K562 (cell line): ENCODE results near the gene C10orf90. TPM values are rescaled to one million over a fixed set of nuclear protein-coding genes. Genes with fewer than 3 reads are reported as not detected.

ENCODE experiments used
- ATAC-seq: fragments of 200-7000 bp; cut with Tn5 transposase; 3 replicates; pipeline ENCODE4 v1.9.1; 2020; ENCODE audit warnings: moderate library complexity
- BruUV-seq: library from RNA; stranded (reverse); fragments of 400-500 nt; replicated peaks from 2 replicates; lab custom pipeline; 2021; lab: Mats Ljungman, UMichigan
- CTCF ChIA-PET: fragments of 300-600 bp; formaldehyde crosslinking; extraction: SDS; loops from one replicate; lab custom pipeline; 2021; ENCODE audit warnings: low intra/inter-chr PET ratio; lab: Yijun Ruan, JAX
- POLR2A ChIA-PET: fragments of 300-600, 350-650 bp; sonication (Branson Sonifier 250); formaldehyde crosslinking; extraction: SDS; loops from one replicate; lab custom pipeline; 2021; ENCODE audit warnings: antibody characterized with exemption, inconsistent platforms; lab: Yijun Ruan, JAX
- DNase-seq, 4 experiments: peaks; one replicate each; pipeline versions ENCODE4 v3.0.0 to v3.0.0-alpha.2; 2011 to 2018; ENCODE audit warnings: low spot score in 3 of 4, mixed read lengths in 3 of 4; ENCODE audit errors: extremely low read depth in 1 of 4
- FAIRE-seq: peaks from 2 replicates; lab custom pipeline; 2011; peaks lifted over from hg19 to GRCh38; lab: Jason Lieb, UNC
- H2AFZ ChIP-seq: 2 replicates; pipeline ENCODE4 v1.6.0; 2011; ENCODE audit warnings: low read depth, low read length, control low read depth, inconsistent platforms
- H3K27ac ChIP-seq: fragments of 200-600 bp; 3 replicates; pipeline ENCODE4 v1.8.0; 2011; ENCODE audit warnings: low read depth, mild to moderate bottlenecking, control low read depth, inconsistent platforms, low read length, moderate library complexity, mixed read lengths; ENCODE audit errors: extremely low read depth
- H3K27me3 ChIP-seq, 2 experiments: fragments of 300-600 bp in 1 of 2; 2 replicates in 1 of 2; 3 replicates in 1 of 2; pipeline versions ENCODE4 v1.6.0 to v1.8.0; 2011; ENCODE audit warnings: inconsistent platforms in 2 of 2, low read length in 2 of 2, mild to moderate bottlenecking in 1 of 2, mixed read lengths in 1 of 2, moderate library complexity in 1 of 2; ENCODE audit not compliant: control insufficient read depth in 2 of 2, insufficient read depth in 2 of 2
- H3K36me3 ChIP-seq: fragments of 300-600 bp; 3 replicates; pipeline ENCODE4 v1.8.0; 2011; ENCODE audit warnings: mild to moderate bottlenecking, low read length, inconsistent platforms; ENCODE audit not compliant: control insufficient read depth, insufficient read depth
- H3K4me1 ChIP-seq, 2 experiments: fragments of 200-600 bp in 1 of 2; replicated peaks in 1 of 2; 2 replicates in 1 of 2; 3 replicates in 1 of 2; pipeline versions ENCODE4 v1.5.1 to v1.8.0; 2011; ENCODE audit warnings: inconsistent platforms in 2 of 2, low read length in 2 of 2, mild to moderate bottlenecking in 1 of 2, mixed read lengths in 1 of 2, moderate library complexity in 1 of 2; ENCODE audit not compliant: control insufficient read depth in 2 of 2, insufficient read depth in 2 of 2
- H3K4me2 ChIP-seq: 2 replicates; pipeline ENCODE4 v1.6.1; 2011; ENCODE audit warnings: low read length, control low read depth, inconsistent platforms, mixed read lengths; ENCODE audit not compliant: insufficient read depth
- H3K4me3 ChIP-seq: fragments of 200-600 bp; sonication (generic), shearing (Covaris generic); 2 replicates; pipeline ENCODE4 v1.5.1; 2016; ENCODE audit warnings: control low read depth, inconsistent platforms
- H3K79me2 ChIP-seq: fragments of 200-600 bp; 3 replicates; pipeline ENCODE4 v1.8.0; 2011; ENCODE audit warnings: low read length, inconsistent platforms; ENCODE audit not compliant: control insufficient read depth, insufficient read depth
- H3K9ac ChIP-seq, 2 experiments: 2 replicates each; pipeline versions ENCODE4 v1.6.0 to v1.6.1; 2011; ENCODE audit warnings: low read depth in 2 of 2, low read length in 2 of 2, control low read depth in 1 of 2, inconsistent platforms in 1 of 2, mild to moderate bottlenecking in 1 of 2, mixed read lengths in 1 of 2; ENCODE audit not compliant: insufficient read depth in 1 of 2
- H3K9me1 ChIP-seq: one replicate; pipeline ENCODE4 v1.6.0; 2011; ENCODE audit warnings: inconsistent platforms, mild to moderate bottlenecking, low read length, moderate library complexity; ENCODE audit not compliant: control insufficient read depth, insufficient read depth
- H3K9me3 ChIP-seq: replicated peaks from 2 replicates; pipeline ENCODE4 v1.5.1; 2011; ENCODE audit warnings: low read depth, low read length, inconsistent platforms; ENCODE audit not compliant: control insufficient read depth, insufficient read depth
- H4K20me1 ChIP-seq: replicated peaks from 2 replicates; pipeline ENCODE4 v1.6.1; 2011; ENCODE audit warnings: low read length, inconsistent platforms, mixed read lengths; ENCODE audit not compliant: control insufficient read depth, insufficient read depth
- CREB1 ChIP-seq, 2 experiments: sonication (generic) in 1 of 2; formaldehyde crosslinking in 1 of 2; IDR thresholded peaks; 2 replicates each; pipeline versions ENCODE4 v1.6.1 to v1.8.0; 2012 to 2022; ENCODE audit warnings: inconsistent platforms in 1 of 2, mild to moderate bottlenecking in 1 of 2, missing genetic modification reagents in 1 of 2, moderate library complexity in 1 of 2
- CREBBP ChIP-seq: IDR thresholded peaks from one replicate; pipeline ENCODE4 v1.6.1; 2012; ENCODE audit warnings: low read depth, mild to moderate bottlenecking, control low read depth, inconsistent platforms, low read length
- MAFG ChIP-seq: fragments of 450-650 bp; conservative IDR thresholded peaks from 2 replicates; pipeline ENCODE4 v1.6.1; 2016; ENCODE audit warnings: missing genetic modification characterization, missing compliant biosample characterization
- MITF ChIP-seq: IDR thresholded peaks from 2 replicates; pipeline ENCODE4 v1.6.1; 2014; ENCODE audit warnings: antibody characterized with exemption
- SIN3A ChIP-seq, 2 experiments: fragments of 150-350 bp in 1 of 2; IDR thresholded peaks; 2 replicates each; pipeline ENCODE4 v1.6.1; 2011 to 2016; ENCODE audit warnings: borderline replicate concordance in 2 of 2, low read depth in 2 of 2, low read length in 2 of 2, mild to moderate bottlenecking in 2 of 2, moderate library complexity in 2 of 2; ENCODE audit not compliant: control insufficient read depth in 1 of 2
- ZBED1 ChIP-seq: IDR thresholded peaks from 2 replicates; pipeline ENCODE4 v1.6.1; 2014
- ZNF253 ChIP-seq: fragments of 250-450 bp; sonication (Bioruptor Pico); conservative IDR thresholded peaks from 2 replicates; pipeline ENCODE4 v1.6.1; 2021; ENCODE audit warnings: mild to moderate bottlenecking
- ZNF316 ChIP-seq: fragments of 450-650 bp; IDR thresholded peaks from 2 replicates; pipeline ENCODE4 v1.6.1; 2016
- ZNF696 ChIP-seq: fragments of 250-450 bp; sonication (Bioruptor Pico); conservative IDR thresholded peaks from 2 replicates; pipeline ENCODE4 v1.4.0; 2020; ENCODE audit warnings: mild to moderate bottlenecking, moderate library complexity
- WGBS: fragments of 100-300 bp; shearing (Covaris generic); methylation state at CpG from one replicate; pipeline ENCODE4 v1.1.6; 2016; ENCODE audit warnings: low coverage, mixed read lengths; ENCODE audit not compliant: insufficient coverage; ENCODE audit errors: missing lambda C conversion rate; 5-methylcytosine and 5-hydroxymethylcytosine counted together
- in situ Hi-C: fragments of 300-500 bp; cut with MboI; formaldehyde crosslinking; loops from 4 replicates; pipeline ENCODE4 v1.15.0; 2018; ENCODE audit warnings: inconsistent platforms, mixed read lengths
- intact Hi-C: fragments of 100-400 bp; cut with micrococcal nuclease; formaldehyde crosslinking; loops from 2 replicates; pipeline ENCODE4 v1.14.2; 2022
- polyA plus RNA-seq, 8 experiments: library from polyadenylated mRNA; depleted of rRNA in 4 of 8; stranded (reverse) in 5 of 8; unstranded in 3 of 8; fragments of >200 nt; fragmentation: Nextera tagmentation in 2 of 8; fragmentation: Illumina TruSeq in 1 of 8; extraction: Ambion mirVana in 2 of 8; extraction: Trizol in 1 of 8; gene quantifications; 2 replicates each; pipeline versions ENCODE4 v1.2.1 to v1.2.3, GENCODE V29; 2011 to 2014; ENCODE audit warnings: inconsistent platforms in 1 of 8, missing spikeins in 1 of 8
- total RNA-seq, 7 experiments: library from RNA; depleted of rRNA in 6 of 7; stranded (reverse); fragments of >200 nt in 6 of 7; fragmentation: Illumina TruSeq in 2 of 7; extraction: Trizol in 2 of 7; gene quantifications; 2 replicates each; pipeline versions ENCODE4 v1.2.1 to v1.2.3, GENCODE V29; 2011 to 2021; ENCODE audit warnings: low replicate concordance in 1 of 7

Gene C10orf90
- total and polyA plus RNA-seq, 9 of the 15 experiments (the other 6 are each of a cell fraction or from before 2014, with no cell fraction given), result not detected

GRCh38 chr10:126397640-126398382 lies 272.7 kb downstream of the C10orf90 start (continued):
- TF ChIP-seq MITF (no peak), MAFG (tag) (no peak), CREBBP (no peak)

GRCh38 chr10:126397156-126397555 lies 273.3 kb downstream of the C10orf90 start:
- intact Hi-C loops (no loop called here), in situ Hi-C loops (no loop called here)
- Histone ChIP-seq H3K27ac (no peak overlapping the region), H3K36me3 (no peaks in the 10 kb centered on the region), H3K4me2 (no peak overlapping the region), H2AFZ (no peak overlapping the region), H3K79me2 (no peaks in the 10 kb centered on the region), H3K9me3 (no peaks in the 10 kb centered on the region), H3K27me3 (no peaks in the 10 kb centered on the region), H3K4me1 (no peaks in the 10 kb centered on the region; a peak in 1 of 5 replicates), H4K20me1 (no peaks in the 10 kb centered on the region), H3K9ac (no peak overlapping the region), H3K9me1 (no peaks in the 10 kb centered on the region), H3K4me3 (no peak overlapping the region)
- TF ChIP-seq ZNF253 (CRISPR knock-in tag) (no peak), CREB1 (IDR thresholded peaks at IDR 0.05) (no peak), CREB1 (CRISPR knock-in tag; IDR thresholded peaks at IDR 0.05) (no peak), ZNF696 (CRISPR knock-in tag) (no peak), SIN3A (IDR thresholded peaks at IDR 0.05; ENCODE audit: borderline replicate concordance in 2 of 2, control insufficient read depth in 1 of 2, low read depth in 2 of 2, low read length in 2 of 2) (no peak), ZNF316 (no peak), ZBED1 (no peak)
- CTCF ChIA-PET, result no interaction called here
- no TSS peak for BruUV-seq
- FAIRE-seq (no peak), DNase-seq (no peak), ATAC-seq (no peak)
- 0% methylated on average over 3 of the region's 3 CpGs for WGBS
- POLR2A ChIA-PET, result no interaction called here
